Neural progenitor cell (in vitro differentiated cells): ENCODE results near the gene WWC1.

ENCODE experiments used
- CTCF ChIP-seq: fragments of 200-600 bp; sonication (generic); IDR thresholded peaks from 2 replicates; pipeline ENCODE4 v1.5.1; 2017; ENCODE audit warnings: antibody characterized with exemption, mild to moderate bottlenecking
- EZH2 ChIP-seq: fragments of 200-600 bp; sonication (generic); IDR thresholded peaks from 2 replicates; pipeline ENCODE4 v1.6.1; 2017; ENCODE audit warnings: antibody characterized with exemption, mild to moderate bottlenecking, moderate library complexity

- no peak for TF ChIP-seq EZH2
- TF ChIP-seq CTCF: no peak
These were observed 83.8 kb downstream of the WWC1 start for GRCh38 chr5:168375214-168375613.
